ENCODE measurements around the gene KCNJ14.

DNA sequence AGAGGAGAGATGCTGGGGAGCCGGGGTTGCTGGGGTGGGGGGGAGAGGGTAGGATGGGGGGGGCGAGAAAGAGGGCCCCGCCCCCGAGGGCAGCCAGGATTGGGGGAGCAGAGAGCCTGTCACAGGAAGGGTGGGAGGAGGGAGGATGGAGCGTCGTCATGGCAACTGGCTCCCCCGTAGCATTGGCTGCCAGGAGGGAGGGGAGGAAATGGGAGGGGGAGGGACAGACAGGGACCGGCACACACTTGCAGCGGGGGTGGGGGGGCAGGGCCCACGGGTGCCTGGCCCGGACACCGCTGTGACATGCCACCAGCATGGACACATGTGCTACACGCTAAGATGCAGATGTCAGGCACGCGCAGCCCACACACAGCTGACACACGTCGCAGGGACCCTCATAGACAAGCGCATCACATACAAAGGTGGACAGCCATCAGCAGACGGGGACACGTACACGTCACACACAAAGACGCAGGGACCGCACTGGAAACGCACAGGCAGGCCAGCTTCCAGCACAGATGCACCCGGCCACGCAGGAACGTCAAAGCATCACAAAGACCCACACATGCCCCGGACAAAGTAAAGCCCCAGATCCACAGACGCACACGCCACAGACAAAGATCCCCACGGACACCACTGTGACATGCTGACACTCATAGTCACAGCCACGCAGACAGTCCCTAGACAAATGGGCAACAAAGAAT lies 56.6 kb downstream of the KCNJ14 start, which contains the start of gene LMTK3:
- TF ChIP-seq POLR2A (IDR thresholded peaks at IDR 0.05; ENCODE audit: low read depth, low read length) (no peak), POLR2AphosphoS5 (IDR thresholded peaks at IDR 0.05; ENCODE audit: insufficient read depth, low read depth, low read length) (no peak), MYC (IDR thresholded peaks at IDR 0.05; ENCODE audit: low read depth, low read length) (no peak)
- TF ChIP-seq, protein P1, sequence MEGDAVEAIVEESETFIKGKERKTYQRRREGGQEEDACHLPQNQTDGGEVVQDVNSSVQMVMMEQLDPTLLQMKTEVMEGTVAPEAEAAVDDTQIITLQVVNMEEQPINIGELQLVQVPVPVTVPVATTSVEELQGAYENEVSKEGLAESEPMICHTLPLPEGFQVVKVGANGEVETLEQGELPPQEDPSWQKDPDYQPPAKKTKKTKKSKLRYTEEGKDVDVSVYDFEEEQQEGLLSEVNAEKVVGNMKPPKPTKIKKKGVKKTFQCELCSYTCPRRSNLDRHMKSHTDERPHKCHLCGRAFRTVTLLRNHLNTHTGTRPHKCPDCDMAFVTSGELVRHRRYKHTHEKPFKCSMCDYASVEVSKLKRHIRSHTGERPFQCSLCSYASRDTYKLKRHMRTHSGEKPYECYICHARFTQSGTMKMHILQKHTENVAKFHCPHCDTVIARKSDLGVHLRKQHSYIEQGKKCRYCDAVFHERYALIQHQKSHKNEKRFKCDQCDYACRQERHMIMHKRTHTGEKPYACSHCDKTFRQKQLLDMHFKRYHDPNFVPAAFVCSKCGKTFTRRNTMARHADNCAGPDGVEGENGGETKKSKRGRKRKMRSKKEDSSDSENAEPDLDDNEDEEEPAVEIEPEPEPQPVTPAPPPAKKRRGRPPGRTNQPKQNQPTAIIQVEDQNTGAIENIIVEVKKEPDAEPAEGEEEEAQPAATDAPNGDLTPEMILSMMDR (IDR thresholded peaks at IDR 0.05; ENCODE audit: extremely low read depth in 1 of 2, insufficient read depth in 1 of 2, low read depth in 1 of 2, low read length in 2 of 2) = no peak
